ENCODE measurements around the gene BBLN.
"Not testable (repeated sequence)": the region's sequence is repeated elsewhere in the genome, so short reads cannot be mapped to it uniquely, and the experiment has no call there.

The BBLN gene

DNA sequence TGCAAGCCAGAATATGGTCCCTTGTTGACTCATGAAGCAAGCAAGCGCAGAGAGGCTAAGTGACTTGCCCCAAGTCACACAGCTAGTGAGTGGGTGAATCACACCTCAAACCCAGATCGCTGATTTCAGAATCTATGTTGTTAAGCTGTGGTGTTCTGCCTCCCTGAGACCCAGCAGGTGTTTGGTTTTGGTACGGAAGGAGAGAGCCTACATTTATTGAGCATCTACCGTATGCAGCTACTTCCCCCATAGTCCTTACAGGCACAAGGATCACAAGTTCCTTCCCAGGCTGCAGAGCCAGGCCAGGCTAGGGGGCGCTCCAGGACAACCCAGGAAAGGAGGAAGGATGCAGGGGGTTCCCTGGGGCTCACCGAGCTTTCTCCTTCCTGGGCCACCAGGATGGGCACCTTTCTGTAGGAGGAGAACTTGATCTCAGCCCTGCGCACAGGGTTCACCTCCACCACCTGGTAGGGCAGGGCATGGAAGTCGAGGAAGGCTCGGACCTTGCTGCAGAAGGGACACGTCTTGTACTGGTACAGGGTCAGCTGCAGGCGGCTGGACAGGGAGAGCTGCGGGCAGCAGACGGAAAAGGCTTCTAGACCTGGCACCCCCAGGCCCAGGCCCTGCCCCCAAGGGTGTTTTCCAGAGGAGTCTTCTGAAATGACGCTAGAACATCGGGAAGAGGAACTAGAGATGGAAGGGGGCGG lies 35.0 kb upstream of the BBLN start:
- DNase-seq (ENCODE audit: low read depth) = no peak

DNA sequence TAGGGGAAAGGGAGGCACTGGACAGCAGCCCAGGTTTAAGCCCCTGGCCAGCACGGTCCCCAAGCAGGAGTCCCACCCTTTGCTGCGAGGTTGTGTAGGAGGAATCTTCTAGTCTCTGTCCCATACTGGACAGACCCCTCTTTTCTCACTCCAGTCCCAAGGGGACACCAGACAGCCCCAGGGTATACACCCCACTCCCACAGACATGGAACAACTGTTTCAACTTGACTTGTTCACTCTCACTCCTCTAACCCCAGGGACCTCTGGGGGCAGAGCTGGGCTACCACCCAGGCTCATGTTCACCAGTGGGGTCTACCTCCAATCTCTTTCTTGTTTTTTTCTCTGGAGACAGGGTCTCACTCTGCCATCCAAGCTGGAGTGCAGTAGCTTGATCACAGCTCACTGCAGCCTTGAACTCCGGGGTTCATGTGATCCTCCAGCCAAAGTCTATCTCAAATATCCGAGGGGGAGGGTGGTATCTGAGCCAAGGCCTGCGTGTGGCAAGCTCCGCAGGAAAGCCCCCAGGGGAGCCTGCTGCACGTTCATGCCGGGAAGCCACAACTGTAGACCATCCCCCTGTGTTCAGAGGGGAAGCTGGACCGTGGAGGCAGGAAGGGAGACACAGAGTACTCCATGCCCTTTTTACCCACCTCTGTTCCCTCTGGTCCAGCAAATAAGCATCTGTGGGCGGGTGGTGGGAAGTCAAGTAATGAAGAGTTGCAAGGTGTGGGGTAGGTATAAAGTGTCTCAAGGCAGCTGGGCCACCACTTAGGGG lies 34.3 kb upstream of the BBLN start:
- DNase-seq (ENCODE audit: low read depth) = no peak

DNA sequence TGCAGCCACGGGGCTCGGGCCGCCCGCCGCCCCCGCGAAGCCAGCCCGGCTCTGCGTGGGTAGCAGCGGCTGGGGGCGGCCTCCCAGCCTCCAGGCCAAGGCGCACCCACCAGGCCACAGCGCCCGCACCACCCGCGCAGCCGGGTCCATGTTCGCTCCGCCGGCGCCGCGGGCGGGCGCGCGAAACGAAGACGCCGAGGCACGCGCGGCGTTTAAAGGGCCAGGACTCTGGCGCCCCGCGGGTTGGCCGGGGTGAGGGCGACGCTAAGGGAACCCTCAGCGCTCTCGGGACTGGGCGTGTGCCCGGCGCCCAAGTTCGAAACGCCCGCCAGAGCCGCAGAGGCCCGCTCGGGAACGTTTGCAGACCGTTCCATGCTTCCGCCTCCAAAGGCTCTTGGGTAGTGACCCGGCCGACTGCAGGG lies 32.5 kb upstream of the BBLN start, which contains the start of gene PTGES2:
TSS of gene PTGES2 (minus strand) at position 162 of the 422 bp plus-strand sequence. CDS start at position 150, 12 bp downstream.
- peak; percentile 76 for DNase-seq (ENCODE audit: low read depth)

DNA sequence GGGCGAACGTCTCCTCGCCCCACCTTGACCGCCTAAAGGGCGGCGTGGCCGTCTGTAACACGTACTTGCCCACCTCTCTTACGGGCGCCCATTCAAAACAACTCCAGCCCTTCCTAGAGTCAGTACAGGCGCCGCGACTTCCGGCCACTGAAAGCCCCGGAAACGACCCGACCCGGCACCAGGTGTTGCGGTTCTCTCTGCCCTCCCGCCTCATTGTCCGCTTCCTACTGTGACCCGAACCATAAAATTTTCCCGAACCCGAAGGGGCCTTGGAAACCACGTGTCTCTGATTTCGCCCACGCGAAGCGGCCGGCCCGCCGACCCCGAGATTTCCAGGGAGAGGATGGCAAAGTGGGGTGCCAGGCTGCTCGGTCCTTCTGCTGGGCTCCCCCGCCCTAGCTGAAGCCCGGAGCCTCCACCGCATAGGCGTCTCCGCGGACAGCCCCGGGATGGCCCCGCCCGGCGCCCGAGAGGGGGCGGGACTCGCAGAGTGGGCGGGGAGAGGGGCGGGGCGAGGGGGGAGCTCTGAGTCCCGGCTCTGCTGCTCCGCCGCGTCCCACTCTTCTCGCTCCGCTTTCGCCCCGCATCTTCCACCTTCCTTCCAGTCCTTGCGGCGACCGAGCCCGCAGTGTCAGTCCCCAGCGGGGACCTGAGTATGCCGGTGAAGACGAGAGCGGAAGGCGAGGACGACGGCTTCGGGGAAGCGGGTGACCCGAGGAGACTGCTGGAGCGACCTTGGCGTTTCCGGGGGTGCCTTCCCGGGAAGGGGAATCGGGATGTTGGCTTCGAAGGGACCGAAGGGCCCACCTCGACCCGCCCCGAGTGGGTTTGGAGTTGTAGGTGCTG lies 31.9 kb upstream of the BBLN start:
- peak; percentile 76 for DNase-seq (ENCODE audit: low read depth)

DNA sequence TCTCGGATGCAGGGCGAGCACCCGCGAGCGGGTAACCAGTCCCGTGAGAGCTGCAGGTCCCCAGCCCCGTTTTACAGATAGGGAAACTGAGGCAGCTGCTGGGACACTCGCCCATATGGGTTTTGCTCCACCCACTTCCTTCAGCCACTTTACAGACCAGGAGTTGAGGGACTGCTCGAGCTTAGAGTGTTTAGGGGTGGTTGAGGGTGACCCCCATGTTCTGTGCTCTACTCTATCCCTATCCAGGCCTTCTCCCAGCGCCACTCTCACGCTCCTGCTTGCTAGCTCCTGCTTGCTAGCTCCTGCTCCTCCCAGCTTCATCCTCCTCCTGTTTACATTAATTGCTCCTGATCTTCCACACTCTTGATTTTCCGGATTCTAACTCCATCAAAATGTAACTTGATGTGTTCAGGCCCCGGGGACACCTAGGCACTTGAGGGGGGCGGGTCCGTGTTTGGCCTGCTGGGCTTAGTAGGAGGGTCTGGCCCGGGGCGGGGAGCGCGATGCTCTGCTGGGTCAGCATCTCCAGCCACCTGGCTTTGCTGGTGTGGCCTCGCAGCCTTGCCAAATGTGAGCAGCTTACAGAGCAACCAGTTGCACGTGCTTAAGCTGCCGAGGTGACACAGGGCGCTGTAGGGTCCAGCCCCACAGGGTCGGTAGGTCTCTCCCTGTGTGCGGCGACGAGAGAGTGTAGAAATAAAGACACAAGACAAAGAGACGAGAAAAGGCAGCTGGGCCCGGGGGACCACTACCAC lies 31.1 kb upstream of the BBLN start:
- DNase-seq (ENCODE audit: low read depth) = no peak

DNA sequence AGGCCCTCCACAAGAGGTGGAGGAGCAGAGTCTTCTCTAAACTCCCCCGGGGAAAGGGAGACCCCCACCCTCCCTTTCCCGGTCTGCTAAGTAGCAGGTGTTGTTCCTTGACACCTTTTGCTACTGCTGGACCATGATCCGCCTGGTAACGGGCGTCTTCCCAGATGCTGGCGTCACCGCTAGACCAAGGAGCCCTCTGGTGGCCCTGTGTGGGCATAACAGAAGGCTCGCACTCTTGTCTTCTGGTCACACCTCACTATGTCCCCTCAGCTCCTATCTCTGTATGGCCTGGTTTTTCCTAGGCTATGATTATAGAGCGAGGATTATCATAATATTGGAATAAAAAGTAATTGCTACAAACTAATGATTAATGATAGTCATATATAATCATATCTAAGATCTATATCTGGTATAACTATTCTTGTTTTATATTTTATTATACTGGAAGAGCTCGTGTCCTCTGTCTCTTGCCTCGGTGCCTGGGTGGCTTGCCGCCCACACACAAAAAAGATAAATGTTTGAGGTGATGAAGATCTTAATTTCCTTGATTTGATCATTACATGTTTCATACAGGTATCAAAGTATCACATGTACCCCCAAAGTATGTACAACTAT lies 30.0 kb upstream of the BBLN start:
- peak; percentile 30 for DNase-seq (ENCODE audit: low read depth)

DNA sequence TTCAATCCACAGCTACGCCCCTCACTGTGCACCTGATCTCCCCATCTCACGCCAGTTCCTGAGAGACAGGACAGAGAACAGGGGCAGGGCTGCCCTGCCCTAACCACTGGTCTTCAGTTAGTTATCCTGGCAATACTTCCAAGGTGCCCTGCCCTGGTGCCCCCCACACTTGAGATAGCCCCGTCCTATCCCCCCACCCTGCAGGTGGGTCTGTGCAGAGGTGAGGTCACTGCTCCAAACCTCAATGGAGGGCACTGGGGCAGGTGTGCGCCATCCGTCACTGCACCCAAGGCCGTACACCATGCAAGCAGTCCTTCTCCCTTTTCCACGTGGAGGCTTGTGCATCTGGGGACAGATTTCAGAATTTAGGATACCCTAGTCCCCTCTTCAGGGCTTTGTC lies 29.4 kb upstream of the BBLN start:
- not testable (repeated sequence) for DNase-seq (ENCODE audit: low read depth)

DNA sequence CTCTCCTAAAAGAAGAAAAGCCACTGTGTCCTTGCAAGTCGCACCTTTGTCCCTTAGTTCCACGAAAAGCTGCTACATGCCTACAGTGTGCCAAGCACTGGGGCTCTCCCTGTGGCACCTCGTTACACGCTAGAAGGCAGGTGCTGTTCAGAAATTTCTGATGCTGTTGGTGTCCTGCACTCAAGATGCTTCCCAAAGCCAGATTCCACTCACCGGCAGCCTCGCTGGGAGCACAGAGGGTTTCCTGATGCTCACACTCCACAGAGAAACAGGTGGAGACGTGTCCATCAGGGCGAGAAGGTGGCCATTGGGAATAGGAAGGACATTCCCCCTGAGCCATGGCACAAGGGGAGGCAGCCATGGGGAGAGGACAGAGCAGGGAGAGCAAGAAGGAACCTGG lies 28.7 kb upstream of the BBLN start:
- not testable (repeated sequence) for DNase-seq (ENCODE audit: low read depth)

DNA sequence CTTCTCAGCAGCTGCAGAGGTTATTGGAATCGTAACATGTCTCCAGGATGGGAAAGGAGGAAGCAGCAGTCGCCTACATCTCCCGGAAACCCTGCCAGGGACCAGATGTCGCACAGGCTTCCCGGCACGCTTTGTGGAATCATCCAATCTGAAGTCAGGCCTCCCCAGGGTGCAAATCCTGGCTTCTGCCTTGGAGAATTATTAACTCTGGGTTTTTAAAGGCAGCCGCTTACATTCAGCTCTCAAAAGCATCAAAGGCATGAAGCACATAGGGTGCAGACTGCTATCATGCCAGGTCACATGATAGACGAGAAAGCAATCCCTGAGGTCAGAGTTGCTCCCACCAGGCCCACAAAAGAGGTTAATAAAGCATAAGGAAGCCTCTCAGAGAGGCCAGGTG lies 27.9 kb upstream of the BBLN start:
- DNase-seq (ENCODE audit: low read depth) = not testable (repeated sequence)

DNA sequence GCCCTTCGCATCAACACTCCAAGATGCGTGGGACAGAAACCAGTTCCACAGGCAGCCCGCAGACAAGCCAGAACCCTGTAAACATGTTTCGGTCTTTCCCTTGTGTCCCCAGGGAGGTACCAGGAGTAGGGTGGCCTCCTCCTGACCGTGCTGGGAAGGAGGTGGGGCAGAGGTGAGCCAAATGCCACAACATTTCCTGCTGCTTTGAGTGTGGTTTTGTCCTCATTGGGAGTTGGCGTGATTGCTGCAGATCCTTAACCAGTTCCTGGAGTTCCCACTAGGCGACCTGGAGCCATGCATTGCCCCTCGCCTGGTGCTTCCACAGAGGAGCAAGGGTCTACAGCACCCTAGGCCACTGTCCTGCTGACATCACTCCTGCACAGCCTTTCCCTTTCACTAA lies 24.5 kb upstream of the BBLN start:
- not testable (repeated sequence) for DNase-seq (ENCODE audit: low read depth)

DNA sequence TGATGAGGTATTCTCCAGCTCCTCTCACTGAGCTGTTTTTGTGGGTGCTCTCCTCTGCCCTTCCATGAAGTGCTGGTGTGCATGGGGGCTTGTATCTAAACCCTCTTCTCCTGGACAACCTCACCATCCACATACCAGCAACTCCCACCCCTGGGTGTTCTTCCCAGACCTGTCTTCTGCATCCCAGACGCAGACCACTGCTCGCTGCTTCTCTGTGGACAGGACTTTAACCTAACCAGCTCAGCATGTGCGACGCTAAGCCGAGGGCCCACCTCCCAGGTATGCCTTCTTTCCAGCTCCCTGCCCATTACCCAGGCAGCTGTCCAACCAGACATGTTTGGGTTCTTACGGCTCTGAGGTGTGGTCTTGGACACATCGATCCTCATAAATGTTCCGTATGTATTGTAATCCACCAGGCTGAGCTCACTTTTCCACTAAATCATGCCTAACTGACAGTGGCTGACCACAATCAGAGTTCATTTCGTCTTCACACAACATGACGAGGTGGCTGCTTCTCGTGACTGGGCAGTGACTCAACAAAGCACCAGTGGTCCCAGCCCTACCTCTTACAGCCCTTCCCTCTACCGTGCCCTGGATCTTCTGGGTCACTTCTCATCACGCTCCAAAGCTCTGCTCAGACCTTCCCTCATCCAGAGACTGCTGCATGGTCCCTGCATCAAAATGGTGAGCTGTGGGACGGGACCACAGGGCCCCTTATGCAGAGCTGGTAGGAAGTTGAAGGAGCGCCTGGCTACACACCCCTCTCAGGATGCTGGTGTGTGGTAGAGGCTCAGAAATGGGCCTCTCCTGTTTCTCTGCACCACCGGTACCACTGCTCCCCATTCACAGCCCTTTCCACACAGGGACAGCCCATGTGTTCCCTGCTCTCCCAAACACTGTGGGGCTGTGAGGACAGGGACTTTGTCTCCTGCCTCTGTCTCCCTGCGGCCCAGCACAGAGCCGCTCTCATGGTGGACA lies 23.0 kb upstream of the BBLN start:
- DNase-seq (ENCODE audit: low read depth) = no peak

DNA sequence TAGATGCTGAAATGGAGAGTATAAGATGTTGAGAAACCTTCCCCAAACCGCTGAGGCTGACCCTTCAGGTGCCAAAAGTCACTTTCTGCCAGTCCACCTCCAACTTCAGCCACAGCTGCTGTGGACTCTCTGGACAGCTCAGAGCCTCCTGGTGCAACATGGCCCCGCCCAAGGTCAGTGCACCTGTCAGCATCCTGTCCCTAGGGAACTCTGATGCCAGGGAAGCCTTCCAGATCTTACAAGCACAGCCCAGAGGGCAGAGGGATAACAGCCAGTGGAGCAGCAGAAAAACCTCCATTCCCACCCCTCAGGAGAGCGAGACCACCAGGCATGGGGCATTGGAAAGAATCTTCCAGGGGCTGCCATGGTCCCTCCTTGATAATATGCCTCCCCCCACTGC lies 22.1 kb upstream of the BBLN start:
- DNase-seq (ENCODE audit: low read depth) = no peak

DNA sequence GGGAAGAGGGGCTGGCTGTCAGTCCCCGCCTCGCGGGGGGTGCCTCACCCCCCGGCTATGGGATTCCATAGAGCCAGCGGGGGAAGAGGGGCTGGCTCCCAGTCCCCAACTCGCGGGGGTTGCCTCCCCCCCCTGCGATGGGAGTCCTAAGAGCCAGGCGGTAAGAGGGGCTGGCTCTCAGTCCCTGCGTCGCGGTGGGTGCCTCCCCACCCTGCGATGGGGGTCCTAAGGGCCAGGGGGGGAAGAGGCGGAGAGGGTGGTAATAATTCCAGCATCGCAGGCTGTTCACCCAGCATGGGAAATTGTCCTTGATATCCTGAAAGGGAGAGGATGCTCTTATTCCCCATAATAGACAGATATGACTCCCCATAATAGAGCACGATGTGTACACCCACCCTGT lies 20.4 kb upstream of the BBLN start:
- DNase-seq (ENCODE audit: low read depth) = no peak

DNA sequence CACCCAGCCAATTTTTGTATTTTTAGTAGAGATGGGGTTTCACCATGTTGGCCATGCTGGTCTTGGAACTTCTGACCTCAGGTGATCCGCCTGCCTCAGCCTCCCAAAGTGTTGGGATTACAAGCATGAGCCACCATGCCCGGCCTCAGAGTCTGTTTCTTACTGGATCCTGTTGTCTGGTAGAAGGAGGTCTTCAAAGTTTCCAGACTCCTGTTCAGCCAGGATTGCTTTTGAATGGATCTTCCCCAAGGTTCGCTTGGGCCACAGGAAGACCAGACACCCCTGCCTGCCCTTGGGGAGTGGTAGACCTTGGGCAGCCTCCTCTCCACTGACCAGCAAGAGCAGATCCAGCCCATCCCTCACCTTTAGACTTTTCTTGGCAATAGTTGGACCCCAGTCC lies 18.5 kb upstream of the BBLN start:
- no peak for DNase-seq (ENCODE audit: low read depth)

DNA sequence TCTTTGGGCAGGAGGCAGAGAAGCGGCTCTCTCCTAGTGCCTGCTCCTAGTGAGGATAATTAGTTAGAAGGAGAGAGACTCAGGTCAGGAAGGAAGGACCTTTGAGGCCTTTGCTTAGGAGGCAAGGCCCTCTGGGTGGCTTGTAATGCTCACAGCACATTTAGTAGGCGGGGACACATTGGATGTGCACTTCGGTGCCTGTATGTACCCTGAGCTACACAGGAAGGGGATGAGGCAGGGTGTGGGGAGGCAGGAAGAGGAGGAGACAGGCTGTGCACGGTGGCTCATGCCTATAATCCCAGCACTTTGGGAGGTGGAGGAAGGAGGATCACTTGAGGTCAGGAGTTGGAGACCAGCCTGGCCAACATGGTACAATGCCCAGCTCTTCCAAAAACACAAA lies 18.0 kb upstream of the BBLN start:
- no peak for DNase-seq (ENCODE audit: low read depth)

DNA sequence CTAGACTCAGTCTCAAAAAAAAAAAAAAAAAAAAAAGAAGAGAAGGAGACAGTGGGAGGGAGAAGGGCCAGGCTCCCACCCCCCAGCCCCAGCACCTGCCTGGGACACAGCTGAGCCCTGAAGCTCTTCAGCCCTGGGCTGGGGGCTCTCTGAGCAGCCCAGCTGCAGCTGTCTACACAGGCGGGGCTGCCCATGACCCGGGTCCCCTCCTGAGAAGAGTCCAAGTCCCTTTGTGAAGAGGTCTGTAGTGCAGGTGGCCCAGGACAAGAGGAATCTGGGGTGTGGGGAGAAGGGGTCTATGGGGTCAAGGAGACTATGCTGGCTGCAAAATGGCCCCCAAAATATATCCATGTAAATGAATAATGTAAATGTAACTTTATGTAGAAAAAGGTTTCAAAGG lies 17.5 kb upstream of the BBLN start:
- DNase-seq (ENCODE audit: low read depth) = no peak

DNA sequence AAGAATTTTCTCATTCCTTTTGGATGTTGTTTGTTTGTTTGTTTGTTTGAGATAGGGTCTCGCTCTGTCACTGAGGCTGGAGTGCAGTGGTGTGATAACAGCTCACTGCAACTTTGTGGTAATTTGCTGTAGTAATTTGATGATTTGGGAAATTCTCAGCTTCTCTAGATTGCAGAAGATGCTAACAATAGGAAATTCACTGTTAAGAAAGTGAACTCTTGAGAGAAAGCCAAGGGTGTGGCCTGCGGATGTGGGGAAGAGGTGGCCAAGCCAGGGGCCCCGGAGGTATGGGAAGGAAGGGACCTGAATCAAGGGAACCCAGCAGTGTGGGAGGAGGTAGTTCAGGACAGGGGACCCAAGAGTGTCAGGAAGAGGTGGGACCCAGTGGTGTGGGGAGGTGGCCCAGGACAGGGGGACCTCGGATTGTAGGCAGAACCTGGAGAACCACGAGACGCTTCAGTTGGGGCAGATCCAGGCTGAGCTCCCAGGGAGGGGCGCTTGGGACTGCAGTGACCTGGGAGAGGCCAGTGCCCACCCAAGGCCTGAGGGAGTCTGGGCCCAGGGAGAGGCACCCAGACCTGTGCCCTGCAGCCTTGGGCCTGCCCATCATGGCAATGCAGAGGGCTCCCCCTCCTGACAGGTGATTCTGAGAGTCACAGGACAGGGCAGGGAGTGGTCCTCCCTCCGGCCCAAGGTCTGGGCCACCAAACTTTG lies 16.4 kb upstream of the BBLN start:
- no peak for DNase-seq (ENCODE audit: low read depth)

DNA sequence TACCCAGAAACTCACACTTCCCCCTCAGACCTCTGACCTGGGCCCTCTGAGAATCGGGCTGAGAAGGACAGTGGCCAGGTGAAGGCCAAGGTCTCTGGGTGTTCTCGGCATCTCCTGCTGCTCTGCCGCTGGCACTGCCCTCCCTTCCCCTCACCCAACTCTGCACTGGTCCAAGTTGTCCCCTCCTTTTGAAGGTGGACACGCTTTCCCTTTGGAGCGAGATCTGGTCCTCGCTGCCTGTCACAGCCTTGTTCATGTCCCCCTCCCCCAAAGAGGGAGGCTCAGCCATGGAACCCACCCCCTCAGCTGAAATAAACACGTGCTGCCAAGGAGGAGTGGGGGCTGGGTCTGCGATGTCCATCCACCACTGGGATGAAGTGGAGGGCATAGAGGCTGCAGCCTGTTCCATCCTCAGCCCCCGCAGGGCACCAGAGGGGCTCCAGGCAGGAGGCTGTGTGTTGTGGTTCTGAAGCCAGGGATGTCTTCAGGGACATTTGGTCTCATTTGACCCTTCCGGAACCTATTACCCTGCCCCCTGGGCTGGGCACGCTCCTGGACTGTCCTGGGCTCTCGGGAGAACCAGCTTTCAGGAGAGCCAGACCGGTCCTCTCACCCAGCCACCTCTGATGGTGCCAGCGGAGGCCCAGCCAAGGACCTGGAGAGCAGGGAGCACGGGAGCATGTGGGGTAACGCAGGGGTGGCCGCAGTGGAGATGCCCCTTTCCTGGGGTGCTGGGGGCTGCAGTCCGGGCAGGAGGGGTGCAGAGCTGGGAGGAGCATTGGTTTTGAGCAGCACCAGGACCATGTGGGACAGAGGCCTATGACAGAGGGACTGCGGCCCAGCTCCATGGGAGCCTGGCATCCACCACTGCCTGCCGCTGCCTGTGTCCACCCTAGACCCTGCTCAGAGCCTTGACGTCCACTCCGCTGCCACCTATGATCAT lies 15.6 kb upstream of the BBLN start:
- DNase-seq (ENCODE audit: low read depth) = no peak
